Activated CD4-positive, CD25-positive, alpha-beta regulatory T cell (primary cell): Measurements from ENCODE around the gene CEP85L.
"Not testable (repeated sequence)": the region's sequence is repeated elsewhere in the genome, so short reads cannot be mapped to it uniquely, and the experiment has no call there.

Experiments
- DNase-seq, 4 experiments: peaks; one replicate each; lab custom pipeline; 2025; lab: John Stamatoyannopoulos, UW

CEP85L gene

DNA sequence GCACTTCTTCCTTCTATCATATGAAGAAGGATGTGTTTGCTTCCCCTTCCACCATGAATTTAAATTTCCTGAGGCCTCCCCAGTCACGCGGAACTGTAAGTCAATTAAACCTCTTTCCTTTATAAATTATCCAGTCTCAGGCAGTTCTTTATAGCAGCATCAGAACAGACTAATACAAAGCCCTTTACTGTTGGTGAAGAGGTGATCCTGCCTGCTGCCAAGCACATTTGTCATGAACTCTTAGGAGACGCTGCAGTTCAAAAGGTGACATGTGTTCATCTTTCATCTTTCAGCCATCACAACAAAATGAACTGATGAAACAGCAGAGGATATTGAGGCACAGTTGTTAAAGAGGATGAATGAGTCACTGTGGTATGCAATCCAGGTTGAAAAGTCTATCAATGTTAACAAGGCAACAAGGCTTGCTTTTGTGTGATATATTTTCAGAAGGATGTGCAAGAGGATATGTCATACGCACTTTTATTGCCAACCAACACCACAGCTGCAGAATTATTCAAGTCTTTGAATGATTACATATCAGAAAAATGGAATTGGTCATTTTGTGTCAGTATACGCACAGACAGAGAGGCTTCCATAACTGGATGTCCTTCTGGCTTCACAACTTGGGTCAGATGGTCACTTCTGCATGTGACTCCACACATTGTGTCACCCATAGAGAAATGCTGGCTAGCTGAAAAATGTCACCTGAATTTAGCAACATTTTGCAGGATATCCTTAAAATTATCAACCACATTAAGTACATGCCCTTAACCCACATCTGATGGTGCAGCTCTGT is 155.7 kb downstream of the CEP85L start:
- no peak for DNase-seq

DNA sequence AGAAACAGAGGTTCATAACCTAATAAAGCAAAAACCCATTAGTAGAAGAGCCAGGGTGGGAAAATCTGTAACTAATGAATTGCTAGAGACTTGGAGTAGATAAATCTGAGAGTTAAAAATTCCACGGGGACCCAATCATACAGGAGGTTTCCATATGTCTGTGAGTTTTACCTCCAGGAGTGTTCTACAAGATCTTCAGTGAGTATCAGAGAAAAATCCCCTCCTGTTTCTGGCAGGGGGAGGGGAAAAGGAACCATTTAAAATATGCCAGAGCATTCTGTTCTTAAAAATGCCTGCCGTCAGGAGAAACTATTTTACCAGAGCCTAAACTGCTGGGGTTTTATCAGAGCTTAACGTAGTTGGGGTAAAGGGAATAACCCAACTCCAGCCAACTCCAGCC is 157.3 kb downstream of the CEP85L start:
- no peak for DNase-seq

DNA sequence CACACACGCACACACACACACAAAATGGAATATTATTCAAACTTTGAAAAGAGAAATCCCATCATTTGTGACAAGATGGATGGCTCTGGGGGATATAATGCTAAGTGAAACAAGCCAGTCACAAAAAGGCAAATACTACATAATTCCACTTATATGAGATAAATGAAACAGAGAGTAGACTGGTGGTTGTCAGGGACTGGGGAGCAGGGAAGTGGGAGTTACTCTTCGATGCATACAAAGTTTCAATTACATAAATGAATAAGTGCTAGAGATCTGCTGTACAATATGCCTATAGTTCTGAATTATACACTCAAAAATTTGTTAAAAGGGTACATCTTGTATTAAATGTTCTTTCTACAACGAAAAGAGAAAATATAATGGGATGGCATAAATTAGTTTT is 161.4 kb downstream of the CEP85L start:
- no peak for DNase-seq

GRCh38 chr6:118488631-118489030 is 162.8 kb downstream of the CEP85L start:
- no peak for DNase-seq

- no peak for DNase-seq
Measured at GRCh38 chr6:118485601-118486550, 165.5 kb downstream of the CEP85L start.

DNA sequence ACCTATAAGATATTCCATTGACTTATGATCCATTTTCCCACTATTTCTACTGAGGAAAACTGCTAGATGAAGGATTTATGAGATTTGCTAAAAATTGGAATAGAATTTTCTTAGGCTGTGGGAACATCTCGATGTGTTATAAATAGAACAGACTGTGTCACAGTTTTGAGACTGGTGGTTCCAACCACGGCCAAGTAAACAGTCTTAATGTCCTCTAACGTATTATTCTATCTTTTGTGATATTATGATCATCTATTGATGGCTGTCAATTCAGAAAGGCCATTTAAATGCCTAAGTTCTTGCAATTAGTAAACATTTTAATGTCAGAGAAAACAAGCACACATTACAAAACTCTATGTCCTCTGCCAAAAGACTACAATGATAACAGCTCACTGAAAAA is 174.8 kb downstream of the CEP85L start:
- no peak for DNase-seq

GRCh38 chr6:118473266-118473665 is 178.1 kb downstream of the CEP85L start:
- DNase-seq, result no peak

GRCh38 chr6:118469468-118469867 is 181.9 kb downstream of the CEP85L start:
- no peak for DNase-seq

GRCh38 chr6:118468682-118469465 is 182.5 kb downstream of the CEP85L start:
- no peak for DNase-seq

DNA sequence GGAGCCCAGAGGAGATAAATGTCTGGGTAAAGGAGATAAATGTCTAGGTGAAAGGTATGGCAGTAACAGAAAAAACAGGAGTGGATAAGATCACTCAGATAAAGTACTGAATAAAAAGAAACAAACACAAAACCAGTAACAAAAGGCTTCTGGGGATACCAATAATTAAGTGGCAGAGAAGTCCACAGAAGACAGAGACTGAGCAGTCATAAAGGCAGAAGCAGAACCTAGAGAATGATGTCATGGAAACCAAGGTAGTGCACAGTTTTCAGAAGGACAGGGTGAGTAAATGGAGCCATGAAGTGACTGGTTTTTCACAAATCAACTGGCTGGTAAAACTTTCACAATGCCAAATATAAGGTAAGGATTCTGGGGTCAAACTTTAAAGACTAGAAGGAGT is 184.2 kb downstream of the CEP85L start:
- DNase-seq, result no peak

DNA sequence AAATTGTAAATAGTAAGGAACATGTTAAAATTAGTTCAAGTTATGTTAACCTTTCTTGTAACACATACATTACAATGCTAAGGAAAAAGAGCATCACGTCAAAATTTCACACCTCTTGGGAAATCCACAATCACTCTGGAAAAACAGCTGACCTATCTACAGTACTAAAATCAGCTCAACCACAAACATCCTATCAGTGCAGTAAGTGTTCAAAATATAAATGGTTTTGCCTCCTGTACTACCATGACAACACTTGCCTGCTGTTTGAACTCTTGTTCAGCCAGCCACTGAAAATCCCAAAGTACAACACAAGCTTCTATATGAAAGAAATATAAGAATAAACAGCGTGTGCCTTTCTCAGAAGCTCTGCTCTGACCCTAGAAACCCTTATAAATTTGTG is 186.8 kb downstream of the CEP85L start:
- DNase-seq, result no peak

DNA sequence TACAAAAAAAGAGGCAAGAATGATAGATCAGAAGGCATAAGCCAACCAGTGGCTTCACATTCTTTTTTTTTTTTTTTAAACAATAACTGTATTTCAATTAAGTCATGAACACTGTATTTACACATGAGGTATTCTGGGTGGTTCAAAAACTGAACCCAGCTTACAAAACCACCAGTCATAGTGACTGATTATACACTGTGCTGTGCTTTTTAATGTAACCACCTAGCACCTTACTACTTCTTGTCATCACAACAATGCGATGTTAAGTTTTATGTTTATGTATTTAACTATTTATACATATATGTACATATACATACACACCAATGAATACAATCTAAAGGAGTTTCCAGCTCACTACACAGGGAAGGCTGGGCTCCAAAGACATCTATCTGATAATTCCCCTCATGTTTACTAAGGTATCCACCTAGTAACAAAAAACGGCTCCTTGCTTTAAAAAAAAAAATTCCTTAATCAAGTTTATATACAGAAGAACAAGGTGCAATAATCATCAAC is 190.4 kb downstream of the CEP85L start:
- no peak for DNase-seq

DNA sequence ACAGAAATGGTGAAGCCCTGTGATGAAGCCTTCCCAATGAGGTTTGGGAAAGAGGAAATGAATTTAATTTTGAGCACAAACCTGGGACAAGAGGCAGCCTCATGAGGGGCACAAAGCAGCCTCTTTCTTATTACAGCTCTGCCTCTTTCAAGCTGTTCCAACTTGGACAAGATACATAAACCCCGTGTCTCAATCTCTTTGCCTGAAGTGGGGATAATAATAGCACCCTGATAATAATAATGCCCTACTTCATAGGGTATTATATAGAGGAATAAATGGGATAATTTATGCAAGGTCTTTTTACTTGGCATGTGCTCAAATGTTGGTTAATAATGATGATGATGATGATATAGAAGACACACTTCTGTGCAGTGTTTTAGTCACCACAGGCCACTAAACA is 194.4 kb downstream of the CEP85L start:
- DNase-seq, result no peak

DNA sequence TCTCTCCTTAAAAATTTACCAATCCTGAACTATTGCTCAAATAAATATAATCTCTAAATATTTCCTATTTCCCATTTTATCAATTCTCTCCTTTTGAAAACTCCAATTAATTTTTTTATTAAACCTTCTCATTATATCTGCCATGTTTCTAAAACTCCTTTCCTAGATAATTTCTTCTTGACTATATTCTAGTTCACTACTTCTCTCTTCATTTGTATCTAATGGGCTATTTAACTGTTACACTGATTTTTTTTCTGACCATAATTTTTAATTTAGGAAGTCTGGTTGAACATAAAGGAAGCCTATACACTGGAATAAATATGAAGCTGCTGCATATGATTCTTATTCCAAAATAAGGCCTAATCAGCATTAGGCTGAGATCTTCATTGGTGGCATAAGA is 199.6 kb downstream of the CEP85L start:
- DNase-seq, result no peak

- DNase-seq, result no peak
Measured at GRCh38 chr6:118444796-118445195, 206.6 kb downstream of the CEP85L start.

DNA sequence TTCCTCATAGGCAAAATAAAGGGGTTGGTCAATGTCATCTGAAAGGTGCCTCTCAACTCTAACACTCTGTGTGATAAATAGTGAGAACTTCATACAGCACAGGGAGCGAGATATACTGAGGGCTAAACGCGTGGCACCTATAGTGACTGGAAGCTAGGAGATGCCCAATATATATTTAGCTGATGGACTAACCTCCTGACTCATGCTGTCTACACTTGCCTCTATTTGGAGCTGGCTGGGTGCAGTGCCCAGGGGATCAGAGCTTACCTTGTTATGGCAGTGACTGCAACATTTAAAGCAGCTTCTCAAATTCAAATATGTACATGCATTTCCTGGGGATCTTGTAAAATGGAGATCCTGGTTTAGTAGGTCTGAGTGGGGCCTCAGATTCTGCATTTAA is 214.9 kb downstream of the CEP85L start:
- DNase-seq, result no peak

GRCh38 chr6:118434147-118434546 is 217.2 kb downstream of the CEP85L start:
- not testable (repeated sequence) for DNase-seq

DNA sequence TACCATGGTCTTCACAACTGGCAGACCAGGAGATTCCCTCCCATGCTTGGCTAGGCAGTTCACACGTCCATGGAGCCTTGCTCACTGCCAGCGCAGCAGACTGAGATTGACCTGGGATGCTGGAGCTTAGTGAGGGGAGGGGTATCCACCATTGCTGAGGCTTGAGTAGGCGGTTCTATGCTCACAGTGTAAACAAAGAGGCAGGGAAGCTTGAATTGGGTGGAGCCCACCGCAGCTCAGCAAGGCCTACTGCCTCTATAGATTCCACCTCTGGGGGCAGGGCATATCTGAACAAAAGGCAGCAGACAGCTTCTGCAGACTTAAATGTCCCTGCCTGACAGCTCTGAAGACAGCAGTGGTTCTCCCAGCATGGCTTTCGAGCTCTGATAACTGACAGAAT is 230.1 kb downstream of the CEP85L start:
- DNase-seq, result not testable (repeated sequence)

GRCh38 chr6:118419448-118420394 is 231.7 kb downstream of the CEP85L start:
- no peak for DNase-seq
